Prostate gland (tissue), 2 donors: ENCODE data around the gene STKLD1.

Source experiments
- CTCF ChIP-seq, 4 experiments: fragments of 200-600 bp in 2 of 4; fragments of 450-650 bp in 2 of 4; sonication (generic) in 2 of 4; IDR thresholded peaks; 1 replicate in 3 of 4; 2 replicates in 1 of 4; pipeline ENCODE4 v1.5.1; 2016 to 2019; ENCODE audit warnings: antibody characterized with exemption in 4 of 4, mild to moderate bottlenecking in 2 of 4, moderate library complexity in 2 of 4
- POLR2A ChIP-seq: fragments of 450-650 bp; IDR thresholded peaks from one replicate; pipeline ENCODE4 v1.6.1; 2016; ENCODE audit warnings: antibody characterized with exemption, mild to moderate bottlenecking
- POLR2AphosphoS5 ChIP-seq: sonication (generic); formaldehyde crosslinking; IDR thresholded peaks from one replicate; pipeline ENCODE4 v1.6.1; 2017; ENCODE audit warnings: antibody characterized with exemption

DNA sequence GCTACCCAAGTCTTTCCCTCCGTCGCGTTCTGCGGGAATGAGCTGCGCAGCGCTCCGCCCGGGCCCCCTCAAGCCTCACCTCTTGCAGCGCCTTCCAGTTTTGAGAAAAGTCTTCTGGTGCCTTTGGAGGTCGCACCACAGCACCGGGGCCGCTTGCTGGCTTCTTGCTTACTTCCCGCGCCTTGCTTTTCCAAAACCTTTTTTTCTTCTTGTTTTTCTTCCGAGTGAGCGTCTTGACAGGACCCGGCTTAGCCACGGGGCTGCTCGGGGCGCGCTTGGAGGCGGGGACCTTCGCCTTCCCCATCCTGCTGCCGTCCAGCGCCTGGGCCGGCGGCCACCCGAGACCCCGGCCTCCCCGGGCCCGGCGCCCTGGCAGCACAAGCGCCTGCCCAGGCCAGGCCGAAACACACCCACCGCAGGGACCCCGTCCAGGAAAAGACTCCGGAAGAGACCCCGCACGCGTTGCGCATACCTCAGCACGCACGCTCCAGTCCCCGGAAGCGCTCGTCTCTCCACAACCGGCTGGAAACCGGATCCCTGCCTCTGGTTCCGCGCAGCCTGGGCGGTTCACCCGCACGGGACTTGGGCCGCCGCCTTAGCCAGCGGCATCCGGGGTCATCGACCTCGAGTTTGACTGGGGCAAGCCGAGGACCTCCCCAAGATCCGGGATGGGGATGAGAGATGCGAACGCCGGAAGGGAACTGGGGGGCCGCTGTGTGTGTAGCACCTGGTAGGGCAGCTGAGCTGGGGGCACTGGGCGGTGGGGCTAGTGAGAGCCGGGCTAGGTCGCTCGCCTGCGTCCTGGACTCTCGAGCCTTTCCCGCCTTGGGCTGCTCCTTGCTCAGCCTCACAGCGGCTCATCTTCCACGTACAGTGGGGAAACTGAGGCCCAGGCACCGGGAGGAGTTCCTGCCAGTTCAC lies 41.6 kb downstream of the STKLD1 start, which contains the start of gene REXO4:
- TF ChIP-seq POLR2AphosphoS5 (peak; percentile 78), CTCF (IDR thresholded peaks at IDR 0.05) (no peak), POLR2A (peak; percentile 20)
